Right hindlimb (tissue), 1 donor: Measurements from ENCODE around the gene TMEM9.

Experiments used
- DNase-seq: peaks from one replicate; pipeline ENCODE4 v3.0.0-alpha.2; 2018

TMEM9 gene

GRCh38 chr1:201154389-201155165 is at the start of gene TMEM9:
Gene TMEM9, minus strand, starts transcription at chr1:201154474. Its CDS starts 551 bp downstream, at chr1:201153923.
- peak; percentile 99 for DNase-seq

GRCh38 chr1:201198598-201198997 is 44.3 kb upstream of the TMEM9 start:
- DNase-seq = no peak

GRCh38 chr1:201194046-201194445 is 39.8 kb upstream of the TMEM9 start:
- DNase-seq = no peak

GRCh38 chr1:201192261-201192788 is 38.1 kb upstream of the TMEM9 start:
- DNase-seq = peak; percentile 77

- DNase-seq = no peak
Observed at GRCh38 chr1:201191653-201192260, 37.5 kb upstream of the TMEM9 start.

- no peak for DNase-seq
Observed at GRCh38 chr1:201190624-201191051, 36.4 kb upstream of the TMEM9 start, which contains the start of gene IGFN1. Gene IGFN1, plus strand, starts transcription at chr1:201190824. Its CDS starts 2,470 bp downstream, at chr1:201193294.

GRCh38 chr1:201190005-201190404 is 35.7 kb upstream of the TMEM9 start:
- DNase-seq = no peak

GRCh38 chr1:201189085-201189484 is 34.8 kb upstream of the TMEM9 start:
- no peak for DNase-seq

- no peak for DNase-seq
Observed at GRCh38 chr1:201186192-201186591, 31.9 kb upstream of the TMEM9 start.

GRCh38 chr1:201185527-201186128 is 31.4 kb upstream of the TMEM9 start:
- DNase-seq = no peak

GRCh38 chr1:201185123-201185453 is 30.8 kb upstream of the TMEM9 start:
- DNase-seq = no peak

- no peak for DNase-seq
Observed at GRCh38 chr1:201184307-201185122, 30.2 kb upstream of the TMEM9 start.

- DNase-seq = no peak
Observed at GRCh38 chr1:201183753-201184152, 29.5 kb upstream of the TMEM9 start.

GRCh38 chr1:201183209-201183608 is 28.9 kb upstream of the TMEM9 start:
- no peak for DNase-seq

- no peak for DNase-seq
Observed at GRCh38 chr1:201181726-201182125, 27.5 kb upstream of the TMEM9 start.

- DNase-seq = no peak
Observed at GRCh38 chr1:201181323-201181722, 27.0 kb upstream of the TMEM9 start.

- DNase-seq = no peak
Observed at GRCh38 chr1:201180901-201181300, 26.6 kb upstream of the TMEM9 start.

GRCh38 chr1:201180141-201180540 is 25.9 kb upstream of the TMEM9 start:
- no peak for DNase-seq

- DNase-seq = no peak
Observed at GRCh38 chr1:201178718-201179117, 24.4 kb upstream of the TMEM9 start.

GRCh38 chr1:201176940-201177339 is 22.7 kb upstream of the TMEM9 start:
- DNase-seq = no peak

GRCh38 chr1:201175820-201176500 is 21.7 kb upstream of the TMEM9 start:
- DNase-seq = no peak

- no peak for DNase-seq
Observed at GRCh38 chr1:201173736-201174135, 19.5 kb upstream of the TMEM9 start.
